Right lobe of liver (tissue), 4 donors: ENCODE measurements around the gene MAP7D3.

Source experiments
- POLR2A ChIP-seq: fragments of 450-650 bp; IDR thresholded peaks from one replicate; pipeline ENCODE4 v1.6.1; 2017; ENCODE audit warnings: antibody characterized with exemption, mild to moderate bottlenecking
- TF ChIP-seq, protein P1 (sequence below), 4 donors: fragments of 200-600 bp in 3 of 4; fragments of 450-650 bp in 1 of 4; IDR thresholded peaks; one replicate each; pipeline versions ENCODE4 v1.5.1 to v1.8.0; 2016 to 2022; ENCODE audit warnings: antibody characterized with exemption in 4 of 4, mild to moderate bottlenecking in 2 of 4
- donor health status: DM: no; HTN: no; CAD: no.
- donor health status: DM: no; HTN: no; CAD: no.
- donor health status: DM: no; HTN: yes; CAD: no.

DNA sequence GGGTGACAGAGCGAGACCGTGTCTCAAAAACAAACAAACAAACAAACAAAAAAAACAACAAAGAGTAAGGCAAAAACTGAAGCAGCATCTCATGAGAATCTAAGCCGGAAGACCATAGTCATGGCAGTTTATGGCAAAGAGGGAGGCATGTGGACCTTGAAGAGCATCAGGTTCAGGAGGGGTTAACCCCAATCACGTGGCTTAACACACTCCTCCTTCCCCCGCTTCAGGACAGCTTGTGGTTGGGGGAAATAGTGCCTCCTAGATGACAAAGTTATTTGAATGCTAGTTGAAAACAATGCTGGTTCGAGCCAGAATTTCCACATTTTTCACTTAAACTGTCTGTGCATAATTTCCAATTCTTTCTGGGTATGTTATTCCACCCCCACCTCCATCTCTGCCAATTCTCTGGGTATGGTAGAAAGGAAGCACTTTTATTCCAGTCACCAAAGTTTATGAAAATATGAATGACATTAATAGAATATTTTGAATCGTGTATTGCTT, 11.7 kb upstream of the MAP7D3 start:
- TF ChIP-seq, protein P1, sequence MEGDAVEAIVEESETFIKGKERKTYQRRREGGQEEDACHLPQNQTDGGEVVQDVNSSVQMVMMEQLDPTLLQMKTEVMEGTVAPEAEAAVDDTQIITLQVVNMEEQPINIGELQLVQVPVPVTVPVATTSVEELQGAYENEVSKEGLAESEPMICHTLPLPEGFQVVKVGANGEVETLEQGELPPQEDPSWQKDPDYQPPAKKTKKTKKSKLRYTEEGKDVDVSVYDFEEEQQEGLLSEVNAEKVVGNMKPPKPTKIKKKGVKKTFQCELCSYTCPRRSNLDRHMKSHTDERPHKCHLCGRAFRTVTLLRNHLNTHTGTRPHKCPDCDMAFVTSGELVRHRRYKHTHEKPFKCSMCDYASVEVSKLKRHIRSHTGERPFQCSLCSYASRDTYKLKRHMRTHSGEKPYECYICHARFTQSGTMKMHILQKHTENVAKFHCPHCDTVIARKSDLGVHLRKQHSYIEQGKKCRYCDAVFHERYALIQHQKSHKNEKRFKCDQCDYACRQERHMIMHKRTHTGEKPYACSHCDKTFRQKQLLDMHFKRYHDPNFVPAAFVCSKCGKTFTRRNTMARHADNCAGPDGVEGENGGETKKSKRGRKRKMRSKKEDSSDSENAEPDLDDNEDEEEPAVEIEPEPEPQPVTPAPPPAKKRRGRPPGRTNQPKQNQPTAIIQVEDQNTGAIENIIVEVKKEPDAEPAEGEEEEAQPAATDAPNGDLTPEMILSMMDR (IDR thresholded peaks at IDR 0.05), result no peak
- no peak for TF ChIP-seq POLR2A
